ENCODE results near the gene SF3A2. TPM values are rescaled to one million over a fixed set of nuclear protein-coding genes. Genes with fewer than 3 reads are reported as not detected.
A peak's percentile ranks its signal among the peaks of the same experiment; 100 is the strongest.

Gene SF3A2
- total and polyA plus RNA-seq, 12 donors = 3.9 to 110 (median 28.2) TPM

DNA sequence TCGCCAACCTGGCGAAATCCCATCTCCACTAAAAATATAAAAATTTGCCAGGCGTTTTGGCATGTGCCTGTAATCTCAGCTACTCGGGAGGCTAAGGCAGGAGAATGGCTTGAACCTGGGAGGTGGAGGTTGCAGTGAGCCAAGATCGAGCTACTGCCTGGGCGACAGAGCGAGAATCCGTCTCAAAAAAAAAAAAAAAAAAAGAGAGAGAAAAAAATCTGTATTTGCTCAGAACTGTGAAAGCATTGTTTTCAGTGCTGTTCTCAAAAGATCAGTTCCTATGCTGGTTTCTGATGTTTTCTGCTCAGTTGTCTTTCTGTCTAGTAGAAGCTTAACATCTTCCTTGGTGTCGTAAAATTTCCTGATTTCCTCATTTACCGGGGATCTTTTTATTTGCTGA is 2.5 kb downstream of the SF3A2 start:
- Histone ChIP-seq H3K4me3 (no peak overlapping the region), H3K27me3 (no peaks in the 10 kb centered on the region), H3K36me3 (replicated peaks in 1 of 2) (peaks cover 0 to 11% of the 10 kb centered on the region in 2 donors), H3K27ac (peak overlapping the region in 1 of 5 donors; percentile 54), H3K9me3 (replicated peaks in 1 of 3) (no peaks in the 10 kb centered on the region), H3K4me1 (replicated peaks in 1 of 2) (peaks cover 28 to 50% of the 10 kb centered on the region in 2 donors)
- DNase-seq = no peak
- WGBS, 4 donors = 68 to 74% (median 72%) methylated on average over 10 of the region's 10 CpGs
- TF ChIP-seq CTCF (IDR thresholded peaks at IDR 0.05) (no peak), POLR2A (IDR thresholded peaks at IDR 0.05) (no peak)
- intact Hi-C loops (cut with DNase I) = loop anchor here in 1 of 2 donors (5.0 to 10.0 kb wide), 3 partner anchors 33 to 82 kb away; no protein-coding TSS in a partner anchor

- Histone ChIP-seq H3K36me3 (replicated peaks in 1 of 2) (peaks cover 0 to 20% of the 10 kb centered on the region in 2 donors), H3K4me3 (peak overlapping the region in 2 of 4 donors; percentile 11 to 55), H3K4me1 (replicated peaks in 1 of 2) (peaks cover 25 to 42% of the 10 kb centered on the region in 2 donors), H3K9me3 (replicated peaks in 1 of 3) (no peaks in the 10 kb centered on the region), H3K27me3 (no peaks in the 10 kb centered on the region), H3K27ac (peak overlapping the region in 3 of 5 donors; percentile 46 to 62 (median 54))
- 26 to 49% (median 30%) methylated on average over 18 to 34 of the region's 34 CpGs for WGBS, 4 donors
- TF ChIP-seq CTCF (IDR thresholded peaks at IDR 0.05) (no peak), POLR2A (IDR thresholded peaks at IDR 0.05) (no peak)
- DNase-seq = peak in 3 of 7 donors; percentile 52 to 71 (median 56)
- intact Hi-C loops (cut with DNase I) = loop anchor here in 1 of 2 donors (5.0 to 10.0 kb wide), 3 partner anchors 32 to 83 kb away; no protein-coding TSS in a partner anchor
Measured at GRCh38 chr19:2239771-2240770, 3.4 kb downstream of the SF3A2 start.

DNA sequence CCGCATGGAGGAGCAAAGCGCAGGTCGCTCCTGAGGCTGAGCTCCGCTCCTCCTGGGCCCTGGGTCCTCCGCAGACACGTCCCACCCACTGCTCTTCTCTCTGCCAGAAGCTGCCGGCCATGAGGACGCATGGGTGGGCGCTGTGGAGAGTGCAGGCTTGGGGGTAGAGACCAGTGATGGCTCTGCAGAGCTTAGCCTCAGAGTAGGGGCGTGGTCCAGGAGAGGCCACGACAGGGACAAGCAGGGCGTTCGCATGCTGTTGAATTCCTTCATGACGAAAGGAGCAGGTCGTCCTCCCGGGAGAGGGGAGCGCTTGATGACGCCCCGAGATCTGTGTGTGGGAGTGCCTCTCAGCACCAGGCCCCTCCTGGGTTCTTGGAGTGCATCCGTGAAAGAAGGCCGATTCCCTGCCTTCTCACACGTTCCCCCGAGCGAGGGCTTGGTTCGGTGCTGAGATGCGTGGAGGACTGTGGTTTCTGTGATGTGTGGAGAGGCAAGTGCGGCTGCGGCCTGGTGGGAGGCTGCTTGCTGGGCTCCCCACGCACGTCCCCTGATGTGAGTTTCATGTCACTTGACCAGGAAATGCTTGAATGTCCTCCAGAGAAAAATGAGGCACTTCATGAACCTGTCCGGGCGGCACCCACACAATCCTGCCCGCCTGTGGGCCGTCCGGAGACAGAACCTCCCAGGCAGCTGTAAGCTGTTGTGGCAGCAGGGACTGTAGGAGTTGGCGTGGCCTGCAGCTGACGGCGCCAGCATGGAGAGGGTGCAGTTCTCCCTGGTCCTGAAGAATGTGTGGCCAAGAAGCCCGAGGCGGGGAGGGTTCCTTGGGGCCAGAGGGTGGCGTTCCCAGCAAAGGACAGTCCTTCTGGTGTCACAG is 4.5 kb downstream of the SF3A2 start:
- intact Hi-C loops (cut with DNase I) = no loop called here
- no peak for TF ChIP-seq CTCF (IDR thresholded peaks at IDR 0.05)
- TF ChIP-seq POLR2A (IDR thresholded peaks at IDR 0.05) = no peak
- Histone ChIP-seq H3K9me3 (replicated peaks in 1 of 3) (no peaks in the 10 kb centered on the region), H3K27me3 (no peaks in the 10 kb centered on the region), H3K4me3 (no peak overlapping the region), H3K4me1 (replicated peaks in 1 of 2) (peaks cover 21 to 38% of the 10 kb centered on the region in 2 donors), H3K36me3 (replicated peaks in 1 of 2) (peaks cover 0 to 31% of the 10 kb centered on the region in 2 donors), H3K27ac (no peak overlapping the region)
- 86 to 92% (median 87%) methylated on average over 35 to 41 of the region's 41 CpGs for WGBS, 4 donors
- no peak for DNase-seq
